ENCODE data around the gene CCDC15. TPM values are rescaled to one million over a fixed set of nuclear protein-coding genes. Genes with fewer than 3 reads are reported as not detected.

CCDC15 gene
- total RNA-seq, 1 experiment from 2014 or later = 4.0 TPM

- Histone ChIP-seq H3K36me3 (ENCODE audit: control insufficient read depth, insufficient read depth, low read length) (no peaks in the 10 kb centered on the region), H3K4me1 (no peaks in the 10 kb centered on the region), H3K9me3 (no peaks in the 10 kb centered on the region), H3K4me3 (ENCODE audit: low read depth, low read length) (no peak overlapping the region), H3K27me3 (replicated peaks; ENCODE audit: control insufficient read depth, insufficient read depth, low read length) (no peaks in the 10 kb centered on the region)
- ChIA-PET POLR2A (no interaction called here), CTCF (no interaction called here)
- Mint-ChIP-seq H3K36me3 (ENCODE audit: insufficient read depth, unreplicated experiment) (no peaks in the 10 kb centered on the region), H3K9me3 (ENCODE audit: unreplicated experiment) (no peaks in the 10 kb centered on the region), H3K27me3 (ENCODE audit: insufficient read depth, unreplicated experiment) (no peaks in the 10 kb centered on the region), H3K4me1 (ENCODE audit: low read depth, unreplicated experiment) (no peaks in the 10 kb centered on the region), H3K27ac (ENCODE audit: unreplicated experiment) (no peak overlapping the region), H3K4me3 (ENCODE audit: unreplicated experiment) (no peak overlapping the region)
- DNase-seq = no peak
- TF ChIP-seq, protein P1, sequence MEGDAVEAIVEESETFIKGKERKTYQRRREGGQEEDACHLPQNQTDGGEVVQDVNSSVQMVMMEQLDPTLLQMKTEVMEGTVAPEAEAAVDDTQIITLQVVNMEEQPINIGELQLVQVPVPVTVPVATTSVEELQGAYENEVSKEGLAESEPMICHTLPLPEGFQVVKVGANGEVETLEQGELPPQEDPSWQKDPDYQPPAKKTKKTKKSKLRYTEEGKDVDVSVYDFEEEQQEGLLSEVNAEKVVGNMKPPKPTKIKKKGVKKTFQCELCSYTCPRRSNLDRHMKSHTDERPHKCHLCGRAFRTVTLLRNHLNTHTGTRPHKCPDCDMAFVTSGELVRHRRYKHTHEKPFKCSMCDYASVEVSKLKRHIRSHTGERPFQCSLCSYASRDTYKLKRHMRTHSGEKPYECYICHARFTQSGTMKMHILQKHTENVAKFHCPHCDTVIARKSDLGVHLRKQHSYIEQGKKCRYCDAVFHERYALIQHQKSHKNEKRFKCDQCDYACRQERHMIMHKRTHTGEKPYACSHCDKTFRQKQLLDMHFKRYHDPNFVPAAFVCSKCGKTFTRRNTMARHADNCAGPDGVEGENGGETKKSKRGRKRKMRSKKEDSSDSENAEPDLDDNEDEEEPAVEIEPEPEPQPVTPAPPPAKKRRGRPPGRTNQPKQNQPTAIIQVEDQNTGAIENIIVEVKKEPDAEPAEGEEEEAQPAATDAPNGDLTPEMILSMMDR (IDR thresholded peaks at IDR 0.05; ENCODE audit: insufficient read depth in 1 of 2, low read depth in 1 of 2, low read length in 1 of 2, severe bottlenecking in 1 of 2, unreplicated experiment in 1 of 2) = no peak
- no TSS peak for BruUV-seq (replicated peaks)
- intact Hi-C loops (cut with micrococcal nuclease; ENCODE audit: unreplicated experiment) = no loop called here
Measured at GRCh38 chr11:124988063-124988462, 34.1 kb downstream of the CCDC15 start.

DNA sequence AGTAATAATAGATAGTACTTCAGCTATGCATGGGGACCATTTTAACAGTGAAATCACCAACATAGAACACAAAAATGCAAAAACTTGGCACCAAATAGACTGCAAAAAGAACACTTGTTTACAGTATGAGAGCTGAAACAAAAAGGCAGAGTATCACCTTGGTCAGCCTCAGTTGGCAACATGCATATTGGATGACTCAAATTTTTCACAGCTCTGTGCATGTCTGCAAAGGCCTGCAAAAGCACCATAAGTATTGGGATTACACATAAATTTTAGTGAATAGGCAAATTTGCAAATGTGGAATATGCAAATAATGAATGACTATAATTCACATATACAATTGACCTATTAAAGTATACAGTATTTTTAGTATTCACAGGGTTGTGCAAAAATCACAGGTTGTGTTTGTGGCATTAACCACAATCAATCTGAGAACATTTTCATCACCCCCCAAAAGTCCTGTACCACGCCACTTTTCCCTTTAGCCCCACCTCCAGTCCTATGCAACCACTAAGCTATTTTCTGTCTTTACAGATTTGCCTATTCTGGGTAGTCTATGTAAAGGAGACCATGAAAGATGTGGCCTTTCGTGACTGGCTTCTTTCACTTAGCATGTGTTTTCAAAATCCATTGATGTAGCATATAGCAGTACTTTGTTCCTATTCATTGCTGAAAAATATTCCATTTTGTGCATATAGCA, 47.2 kb downstream of the CCDC15 start:
- POLR2A ChIA-PET = no interaction called here
- Histone ChIP-seq H3K36me3 (ENCODE audit: control insufficient read depth, insufficient read depth, low read length) (no peaks in the 10 kb centered on the region), H3K4me1 (no peaks in the 10 kb centered on the region), H3K9me3 (no peaks in the 10 kb centered on the region), H3K27me3 (replicated peaks; ENCODE audit: control insufficient read depth, insufficient read depth, low read length) (no peaks in the 10 kb centered on the region), H3K4me3 (ENCODE audit: low read depth, low read length) (no peak overlapping the region)
- CTCF ChIA-PET = no interaction called here
- Mint-ChIP-seq H3K27me3 (ENCODE audit: insufficient read depth, unreplicated experiment) (no peaks in the 10 kb centered on the region), H3K9me3 (ENCODE audit: unreplicated experiment) (peaks cover 14% of the 10 kb centered on the region), H3K4me1 (ENCODE audit: low read depth, unreplicated experiment) (peaks cover 6% of the 10 kb centered on the region), H3K27ac (ENCODE audit: unreplicated experiment) (no peak overlapping the region), H3K4me3 (ENCODE audit: unreplicated experiment) (no peak overlapping the region), H3K36me3 (ENCODE audit: insufficient read depth, unreplicated experiment) (no peaks in the 10 kb centered on the region)
- no peak for DNase-seq
- no TSS peak for BruUV-seq (replicated peaks)
- intact Hi-C loops (cut with micrococcal nuclease; ENCODE audit: unreplicated experiment) = no loop called here
- TF ChIP-seq, protein P1 (IDR thresholded peaks at IDR 0.05; ENCODE audit: insufficient read depth in 1 of 2, low read depth in 1 of 2, low read length in 1 of 2, severe bottlenecking in 1 of 2, unreplicated experiment in 1 of 2) = no peak

DNA sequence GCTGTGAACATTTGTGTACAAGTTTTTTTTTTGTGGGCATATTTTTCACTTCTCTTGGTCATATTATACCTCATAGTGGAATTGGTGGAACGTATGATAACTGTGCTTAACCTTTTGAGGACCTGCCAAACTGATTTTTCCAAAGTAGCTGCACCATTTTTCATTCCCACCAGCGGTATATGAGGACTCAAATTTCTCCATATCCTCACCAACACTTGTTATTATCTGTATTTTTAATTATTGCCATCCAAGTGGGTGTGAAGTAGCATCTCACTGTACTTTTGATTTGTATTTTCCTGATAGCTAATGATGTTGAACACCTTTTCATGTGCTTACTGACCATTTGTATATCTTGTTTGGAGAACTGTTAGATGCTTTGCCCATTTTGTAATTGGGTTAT, 47.8 kb downstream of the CCDC15 start:
- no peaks in the 10 kb centered on the region for H3K36me3 Mint-ChIP-seq (ENCODE audit: insufficient read depth, unreplicated experiment)
- Histone ChIP-seq H3K4me1 (no peaks in the 10 kb centered on the region), H3K36me3 (ENCODE audit: control insufficient read depth, insufficient read depth, low read length) (no peaks in the 10 kb centered on the region), H3K4me3 (ENCODE audit: low read depth, low read length) (no peak overlapping the region), H3K27me3 (replicated peaks; ENCODE audit: control insufficient read depth, insufficient read depth, low read length) (no peaks in the 10 kb centered on the region), H3K9me3 (no peaks in the 10 kb centered on the region)
- TF ChIP-seq, protein P1 (IDR thresholded peaks at IDR 0.05; ENCODE audit: insufficient read depth in 1 of 2, low read depth in 1 of 2, low read length in 1 of 2, severe bottlenecking in 1 of 2, unreplicated experiment in 1 of 2) = no peak
- no peak for DNase-seq
- H3K9me3 Mint-ChIP-seq (ENCODE audit: unreplicated experiment) = peaks cover 17% of the 10 kb centered on the region
- H3K4me1 Mint-ChIP-seq (ENCODE audit: low read depth, unreplicated experiment) = peaks cover 6% of the 10 kb centered on the region
- no TSS peak for BruUV-seq (replicated peaks)
- H3K4me3 Mint-ChIP-seq (ENCODE audit: unreplicated experiment) = no peak overlapping the region
- no peaks in the 10 kb centered on the region for H3K27me3 Mint-ChIP-seq (ENCODE audit: insufficient read depth, unreplicated experiment)
- CTCF ChIA-PET = no interaction called here
- intact Hi-C loops (cut with micrococcal nuclease; ENCODE audit: unreplicated experiment) = no loop called here
- POLR2A ChIA-PET = no interaction called here
- H3K27ac Mint-ChIP-seq (ENCODE audit: unreplicated experiment) = no peak overlapping the region

Data from Caco-2 (cell line).